Activated naive CD4-positive, alpha-beta T cell treated with anti-CD3 and anti-CD28 coated beads, Interleukin-2, amount 10 ng/mL, durations not matched to agents 7 days and 5 days (primary cell): Measurements from ENCODE around the gene TAL2.

Experiments used
- CTCF ChIA-PET: fragments of 350-600 bp; sonication (Branson Sonifier 250); formaldehyde crosslinking; loops from one replicate; lab custom pipeline; 2021; ENCODE audit warnings: antibody characterized with exemption; lab: Charles Lee
- DNase-seq: peaks from one replicate; pipeline ENCODE4 v3.0.0-alpha.2; 2020
- H3K27ac Mint-ChIP-seq: one replicate; pipeline ENCODE4 v1.8.0; 2021; ENCODE audit warnings: mild to moderate bottlenecking, moderate library complexity, mixed read lengths
- H3K27me3 Mint-ChIP-seq: one replicate; pipeline ENCODE4 v1.8.0; 2021; ENCODE audit warnings: mild to moderate bottlenecking, mixed read lengths
- H3K36me3 Mint-ChIP-seq: one replicate; pipeline ENCODE4 v1.8.0; 2021; ENCODE audit warnings: mixed read lengths
- H3K4me1 Mint-ChIP-seq: one replicate; pipeline ENCODE4 v1.8.0; 2021; ENCODE audit warnings: mixed read lengths
- H3K4me3 Mint-ChIP-seq: one replicate; pipeline ENCODE4 v1.8.0; 2021; ENCODE audit warnings: mild to moderate bottlenecking, moderate library complexity, mixed read lengths
- H3K9me3 Mint-ChIP-seq: one replicate; pipeline ENCODE4 v1.8.0; 2021; ENCODE audit warnings: mixed read lengths

The TAL2 gene

GRCh38 chr9:105706156-105706555 is 43.9 kb downstream of the TAL2 start:
- no peak for DNase-seq
- no peaks in the 10 kb centered on the region for H3K27me3 Mint-ChIP-seq
- no peak overlapping the region for H3K4me3 Mint-ChIP-seq

GRCh38 chr9:105708405-105708804 is 46.1 kb downstream of the TAL2 start:
- H3K4me3 Mint-ChIP-seq, result peak overlapping the region; percentile 48
- H3K27ac Mint-ChIP-seq, result peak overlapping the region; percentile 78
- CTCF ChIA-PET, result interaction anchor here (1.6 kb wide), 1 partner anchor 10 kb away, joined by 6 read pairs; no protein-coding TSS in a partner anchor
- H3K4me1 Mint-ChIP-seq, result peaks cover 8% of the 10 kb centered on the region
- no peaks in the 10 kb centered on the region for H3K27me3 Mint-ChIP-seq
- no peaks in the 10 kb centered on the region for H3K36me3 Mint-ChIP-seq
- no peaks in the 10 kb centered on the region for H3K9me3 Mint-ChIP-seq
- no peak for DNase-seq

More at GRCh38 chr9:105706156-105706555, 43.9 kb downstream of the TAL2 start:
- H3K27ac Mint-ChIP-seq, result no peak overlapping the region
- peaks cover 8% of the 10 kb centered on the region for H3K4me1 Mint-ChIP-seq
- CTCF ChIA-PET, result interaction anchor here (1.8 kb wide), 1 partner anchor 12 kb away, joined by 6 read pairs; no protein-coding TSS in a partner anchor
- H3K36me3 Mint-ChIP-seq, result no peaks in the 10 kb centered on the region
- H3K9me3 Mint-ChIP-seq, result no peaks in the 10 kb centered on the region

- no peak overlapping the region for H3K27ac Mint-ChIP-seq
- no peak overlapping the region for H3K4me3 Mint-ChIP-seq
- H3K4me1 Mint-ChIP-seq, result peaks cover 8% of the 10 kb centered on the region
- H3K9me3 Mint-ChIP-seq, result no peaks in the 10 kb centered on the region
- no peak for DNase-seq
- H3K27me3 Mint-ChIP-seq, result no peaks in the 10 kb centered on the region
- CTCF ChIA-PET, result no interaction called here
- no peaks in the 10 kb centered on the region for H3K36me3 Mint-ChIP-seq
These were observed 48.4 kb downstream of the TAL2 start for GRCh38 chr9:105710638-105711037.

GRCh38 chr9:105711867-105712266 is 49.6 kb downstream of the TAL2 start:
- H3K9me3 Mint-ChIP-seq, result no peaks in the 10 kb centered on the region
- no peak for DNase-seq
- H3K4me3 Mint-ChIP-seq, result no peak overlapping the region
- peaks cover 8% of the 10 kb centered on the region for H3K4me1 Mint-ChIP-seq
- no peaks in the 10 kb centered on the region for H3K36me3 Mint-ChIP-seq
- H3K27me3 Mint-ChIP-seq, result no peaks in the 10 kb centered on the region
- H3K27ac Mint-ChIP-seq, result no peak overlapping the region
- CTCF ChIA-PET, result interaction anchor here (1.0 kb wide), 1 partner anchor 11 kb away, joined by 4 read pairs; no protein-coding TSS in a partner anchor

- Mint-ChIP-seq H3K36me3 (no peaks in the 10 kb centered on the region), H3K9me3 (no peaks in the 10 kb centered on the region), H3K4me3 (no peak overlapping the region), H3K4me1 (peaks cover 8% of the 10 kb centered on the region), H3K27me3 (no peaks in the 10 kb centered on the region), H3K27ac (no peak overlapping the region)
- no peak for DNase-seq
- CTCF ChIA-PET, result interaction anchor here (1.6 kb wide), 1 partner anchor 170 kb away, joined by 4 read pairs; no protein-coding TSS in a partner anchor
These were observed 50.0 kb downstream of the TAL2 start for GRCh38 chr9:105712297-105712696.
